DMS 273 treated with DMSO at 0.1 percent for 48 hours (cell line): ENCODE data around the gene FBRSL1.
"Not testable (repeated sequence)": the region's sequence is repeated elsewhere in the genome, so short reads cannot be mapped to it uniquely, and the experiment has no call there.

ENCODE experiments used
- DNase-seq: peaks from one replicate; lab custom pipeline; 2025; lab: John Stamatoyannopoulos, UW

The FBRSL1 gene

GRCh38 chr12:132453361-132454192 lies 36.4 kb upstream of the FBRSL1 start:
- DNase-seq: no peak

- no peak for DNase-seq
These were observed 35.6 kb upstream of the FBRSL1 start for GRCh38 chr12:132454193-132454932.

- no peak for DNase-seq
These were observed 35.0 kb upstream of the FBRSL1 start for GRCh38 chr12:132454933-132455418.

GRCh38 chr12:132455565-132455964 lies 34.4 kb upstream of the FBRSL1 start:
- DNase-seq: no peak

- no peak for DNase-seq
These were observed 33.6 kb upstream of the FBRSL1 start for GRCh38 chr12:132456186-132456943.

GRCh38 chr12:132456944-132457495 lies 32.9 kb upstream of the FBRSL1 start:
- DNase-seq: no peak

- no peak for DNase-seq
These were observed 31.5 kb upstream of the FBRSL1 start for GRCh38 chr12:132458441-132458840.

GRCh38 chr12:132458846-132459641 lies 30.9 kb upstream of the FBRSL1 start:
- DNase-seq: no peak

GRCh38 chr12:132460571-132460970 lies 29.4 kb upstream of the FBRSL1 start:
- DNase-seq: no peak

- no peak for DNase-seq
These were observed 28.4 kb upstream of the FBRSL1 start for GRCh38 chr12:132461526-132461925.

GRCh38 chr12:132462788-132463187 lies 27.2 kb upstream of the FBRSL1 start:
- no peak for DNase-seq

GRCh38 chr12:132463284-132463924 lies 26.5 kb upstream of the FBRSL1 start:
- DNase-seq: not testable (repeated sequence)

- DNase-seq: not testable (repeated sequence)
These were observed 25.6 kb upstream of the FBRSL1 start for GRCh38 chr12:132464304-132464703.

GRCh38 chr12:132464820-132465219 lies 25.1 kb upstream of the FBRSL1 start:
- no peak for DNase-seq

GRCh38 chr12:132465269-132466190 lies 24.4 kb upstream of the FBRSL1 start:
- no peak for DNase-seq

- DNase-seq: no peak
These were observed 23.4 kb upstream of the FBRSL1 start for GRCh38 chr12:132466241-132467201.

- DNase-seq: no peak
These were observed 22.4 kb upstream of the FBRSL1 start for GRCh38 chr12:132467511-132467910.

GRCh38 chr12:132469423-132469822 lies 20.5 kb upstream of the FBRSL1 start:
- DNase-seq: no peak
